WTC11 (cell line): ENCODE results near the gene RFLNA. TPM values are rescaled to one million over a fixed set of nuclear protein-coding genes. Genes with fewer than 3 reads are reported as not detected.

Experiments used
- ATAC-seq: fragments of 200-7000 bp; cut with Tn5 transposase; 2 replicates; pipeline ENCODE4 v1.10.0; 2021; ENCODE audit warnings: mild to moderate bottlenecking, moderate library complexity
- CTCF ChIA-PET: fragments of 300-600 bp; sonication (Branson Sonifier 250); formaldehyde crosslinking; loops from one replicate; lab custom pipeline; 2021; ENCODE audit warnings: antibody characterized with exemption; lab: Charles Lee
- POLR2A ChIA-PET: fragments of 350-600 bp; sonication (Branson Sonifier 250); formaldehyde crosslinking; loops from one replicate; lab custom pipeline; 2021; ENCODE audit warnings: antibody characterized with exemption; lab: Charles Lee
- DNase-seq: peaks from one replicate; pipeline ENCODE4 v3.0.0; 2021; ENCODE audit warnings: low spot score
- H3K27ac Mint-ChIP-seq: 2 replicates; pipeline ENCODE4 v1.8.0; 2021; ENCODE audit warnings: mixed read lengths
- H3K27me3 Mint-ChIP-seq: 2 replicates; pipeline ENCODE4 v1.8.0; 2021; ENCODE audit warnings: low read depth, mild to moderate bottlenecking, moderate library complexity, mixed read lengths
- H3K36me3 Mint-ChIP-seq: 2 replicates; pipeline ENCODE4 v1.8.0; 2021; ENCODE audit warnings: mixed read lengths
- H3K4me1 Mint-ChIP-seq: 2 replicates; pipeline ENCODE4 v1.8.0; 2022; ENCODE audit warnings: mixed read lengths
- H3K4me3 Mint-ChIP-seq: 2 replicates; pipeline ENCODE4 v1.8.0; 2021; ENCODE audit warnings: mild to moderate bottlenecking, moderate library complexity, mixed read lengths
- H3K9me3 Mint-ChIP-seq: 2 replicates; pipeline ENCODE4 v1.8.0; 2021; ENCODE audit warnings: mixed read lengths
- ATF3 ChIP-seq: sonication (generic); formaldehyde crosslinking; conservative IDR thresholded peaks from 2 replicates; pipeline ENCODE4 v1.8.1; 2022; ENCODE audit warnings: mild to moderate bottlenecking, missing genetic modification reagents
- ESRRA ChIP-seq: sonication (generic); formaldehyde crosslinking; IDR thresholded peaks from 2 replicates; pipeline ENCODE4 v1.8.1; 2022; ENCODE audit warnings: mild to moderate bottlenecking, missing genetic modification reagents, borderline replicate concordance
- GTF2I ChIP-seq: fragments of 250-450 bp; sonication (Bioruptor Pico); conservative IDR thresholded peaks from 2 replicates; pipeline ENCODE4 v1.4.0; 2021; ENCODE audit warnings: mild to moderate bottlenecking
- MXD4 ChIP-seq: fragments of 250-450 bp; sonication (Bioruptor Pico); IDR thresholded peaks from 2 replicates; pipeline ENCODE4 v1.8.0; 2021; ENCODE audit warnings: mild to moderate bottlenecking, moderate library complexity, borderline replicate concordance
- MYBL2 ChIP-seq: sonication (generic); formaldehyde crosslinking; IDR thresholded peaks from 2 replicates; pipeline ENCODE4 v1.8.1; 2023; ENCODE audit warnings: mild to moderate bottlenecking, moderate library complexity, missing genetic modification reagents
- NFE2L1 ChIP-seq: sonication (generic); formaldehyde crosslinking; IDR thresholded peaks from 2 replicates; pipeline ENCODE4 v1.8.1; 2023; ENCODE audit warnings: missing genetic modification reagents
- NFYB ChIP-seq: sonication (generic); formaldehyde crosslinking; conservative IDR thresholded peaks from 2 replicates; pipeline ENCODE4 v1.8.0; 2022; ENCODE audit warnings: low read depth, missing genetic modification reagents
- NR3C1 ChIP-seq: sonication (generic); formaldehyde crosslinking; conservative IDR thresholded peaks from 2 replicates; pipeline ENCODE4 v1.8.1; 2023; ENCODE audit warnings: low read depth, mild to moderate bottlenecking, missing genetic modification reagents
- OVOL2 ChIP-seq: fragments of 250-450 bp; sonication (Bioruptor Pico); IDR thresholded peaks from 2 replicates; pipeline ENCODE4 v1.9.0; 2021; ENCODE audit warnings: mild to moderate bottlenecking, borderline replicate concordance
- SMAD4 ChIP-seq: sonication (generic); formaldehyde crosslinking; IDR thresholded peaks from 2 replicates; pipeline ENCODE4 v1.8.0; 2022; ENCODE audit warnings: mild to moderate bottlenecking, missing genetic modification reagents
- SP1 ChIP-seq: sonication (generic); formaldehyde crosslinking; conservative IDR thresholded peaks from 2 replicates; pipeline ENCODE4 v1.8.1; 2022; ENCODE audit warnings: missing genetic modification reagents
- TEAD4 ChIP-seq: sonication (generic); formaldehyde crosslinking; IDR thresholded peaks from 2 replicates; pipeline ENCODE4 v1.8.0; 2022; ENCODE audit warnings: mild to moderate bottlenecking, missing genetic modification reagents
- ZMAT4 ChIP-seq: fragments of 250-450 bp; sonication (Bioruptor Pico); IDR thresholded peaks from 2 replicates; pipeline ENCODE4 v1.9.0; 2021; ENCODE audit warnings: mild to moderate bottlenecking
- ZNF121 ChIP-seq: sonication (generic); formaldehyde crosslinking; IDR thresholded peaks from 2 replicates; pipeline ENCODE4 v1.8.0; 2023; ENCODE audit warnings: missing genetic modification reagents
- ZNF263 ChIP-seq: sonication (generic); formaldehyde crosslinking; IDR thresholded peaks from 2 replicates; pipeline ENCODE4 v1.8.1; 2022; ENCODE audit warnings: low read depth, mild to moderate bottlenecking, moderate library complexity, missing genetic modification reagents
- ZNF396 ChIP-seq: fragments of 250-450 bp; sonication (Bioruptor Pico); IDR thresholded peaks from 2 replicates; pipeline ENCODE4 v1.8.0; 2021; ENCODE audit warnings: mild to moderate bottlenecking, moderate library complexity, borderline replicate concordance
- ZNF425 ChIP-seq: fragments of 250-450 bp; sonication (Bioruptor Pico); conservative IDR thresholded peaks from 2 replicates; pipeline ENCODE4 v1.9.0; 2021; ENCODE audit warnings: mild to moderate bottlenecking
- ZNF512 ChIP-seq: sonication (generic); formaldehyde crosslinking; IDR thresholded peaks from 2 replicates; pipeline ENCODE4 v1.8.1; 2022; ENCODE audit warnings: missing genetic modification reagents, borderline replicate concordance
- ZSCAN18 ChIP-seq: fragments of 250-450 bp; sonication (Bioruptor Pico); IDR thresholded peaks from 2 replicates; pipeline ENCODE4 v2.1.2; 2022; ENCODE audit warnings: mild to moderate bottlenecking, moderate library complexity
- total RNA-seq: library from RNA; stranded (reverse); gene quantifications from 3 replicates; pipeline ENCODE4 v1.2.3, GENCODE V29; 2021

The RFLNA gene
- total RNA-seq, 1 experiment from 2014 or later = 6.3 TPM

GRCh38 chr12:124297389-124297788 lies 2.5 kb downstream of the RFLNA start:
- peaks cover 31% of the 10 kb centered on the region for H3K27me3 Mint-ChIP-seq
- POLR2A ChIA-PET = interaction anchor here (0.6 kb wide), 1 partner anchor 347 kb away, joined by 5 read pairs; no protein-coding TSS in a partner anchor
- CTCF ChIA-PET = interaction anchor here (0.6 to 2.7 kb wide), 4 partner anchors 18 to 261 kb away, joined by 3 to 7 read pairs (median 5); no protein-coding TSS in a partner anchor
- TF ChIP-seq ZSCAN18 (CRISPR knock-in tag) (no peak), ZMAT4 (CRISPR knock-in tag) (no peak), OVOL2 (CRISPR knock-in tag) (no peak), ZNF512 (CRISPR knock-in tag) (no peak), NR3C1 (CRISPR knock-in tag) (no peak), ZNF425 (CRISPR knock-in tag) (no peak), ZNF121 (no peak)
- H3K9me3 Mint-ChIP-seq = no peaks in the 10 kb centered on the region
- DNase-seq (no peak), ATAC-seq (no peak)
- no peak overlapping the region for H3K27ac Mint-ChIP-seq
- H3K36me3 Mint-ChIP-seq = no peaks in the 10 kb centered on the region
- H3K4me1 Mint-ChIP-seq = peaks cover 40% of the 10 kb centered on the region
- no peak overlapping the region for H3K4me3 Mint-ChIP-seq

GRCh38 chr12:124297856-124298255 lies 3.0 kb downstream of the RFLNA start:
- DNase-seq (no peak), ATAC-seq (no peak)
- POLR2A ChIA-PET = no interaction called here
- H3K4me1 Mint-ChIP-seq = peaks cover 38% of the 10 kb centered on the region
- no peak overlapping the region for H3K27ac Mint-ChIP-seq
- no peaks in the 10 kb centered on the region for H3K9me3 Mint-ChIP-seq
- H3K36me3 Mint-ChIP-seq = no peaks in the 10 kb centered on the region
- H3K27me3 Mint-ChIP-seq = peaks cover 29% of the 10 kb centered on the region
- CTCF ChIA-PET = interaction anchor here (1.1 to 2.7 kb wide), 5 partner anchors 18 to 359 kb away, joined by 4 to 7 read pairs (median 4); no protein-coding TSS in a partner anchor
- no peak for TF ChIP-seq SP1
- TF ChIP-seq GTF2I (CRISPR knock-in tag) = no peak
- no peak for TF ChIP-seq ESRRA (CRISPR knock-in tag)
- TF ChIP-seq ZSCAN18 (CRISPR knock-in tag) = no peak
- TF ChIP-seq SMAD4 (CRISPR knock-in tag) = no peak
- TF ChIP-seq ATF3 = no peak
- TF ChIP-seq ZMAT4 (CRISPR knock-in tag) = no peak
- no peak for TF ChIP-seq ZNF396 (CRISPR knock-in tag)
- no peak for TF ChIP-seq NFE2L1
- TF ChIP-seq NFYB (CRISPR knock-in tag) = no peak
- no peak for TF ChIP-seq ZNF263
- no peak for TF ChIP-seq MYBL2 (CRISPR knock-in tag)
- TF ChIP-seq TEAD4 (CRISPR knock-in tag) = no peak
- no peak for TF ChIP-seq MXD4 (CRISPR knock-in tag)
- no peak for TF ChIP-seq NR3C1 (CRISPR knock-in tag)
- H3K4me3 Mint-ChIP-seq = no peak overlapping the region
